ENCODE data around the gene MRPS35.

MRPS35 gene

DNA sequence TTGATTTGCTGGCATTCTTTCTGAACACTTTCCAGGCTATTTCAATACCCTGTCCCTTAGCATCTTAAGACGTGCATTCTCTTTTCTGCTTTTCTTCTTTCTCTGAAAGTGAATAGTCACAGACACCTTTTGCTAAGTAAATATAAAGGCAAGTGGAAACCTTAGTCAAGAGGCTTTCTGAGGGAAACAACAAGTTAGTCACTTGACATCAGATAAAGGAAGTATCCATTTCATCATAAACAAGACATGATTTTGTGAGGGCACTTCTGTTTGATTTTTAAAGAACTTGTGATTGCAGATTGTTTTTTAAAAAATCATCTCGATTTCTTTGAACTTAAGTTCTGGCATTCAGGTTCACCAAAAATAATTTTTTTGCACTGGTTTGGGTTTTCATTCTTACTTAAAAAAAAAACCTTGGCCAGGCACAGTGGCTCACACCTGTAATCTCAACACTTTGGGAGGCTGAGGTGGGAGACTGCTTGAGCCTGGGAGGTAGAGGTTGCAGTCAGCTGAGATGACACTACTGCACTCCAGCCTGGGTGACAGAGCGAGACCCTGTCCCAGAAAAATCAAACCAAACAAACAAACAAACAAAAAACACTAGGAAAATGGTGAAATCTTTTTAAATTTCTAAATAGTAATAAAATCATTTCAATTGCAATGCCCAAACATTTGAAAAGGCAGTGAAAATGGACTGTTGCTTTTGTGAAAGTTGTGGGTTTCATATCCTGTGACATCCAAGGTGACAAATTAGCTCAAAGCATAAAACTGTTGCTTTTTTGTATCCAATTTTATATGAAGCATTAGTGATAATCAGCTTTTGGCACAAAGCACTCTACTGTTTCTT lies 61.1 kb downstream of the MRPS35 start:
- no peak for DNase-seq (ENCODE audit: insufficient read length, low spot score)
- peak; percentile 26 for FAIRE-seq

DNA sequence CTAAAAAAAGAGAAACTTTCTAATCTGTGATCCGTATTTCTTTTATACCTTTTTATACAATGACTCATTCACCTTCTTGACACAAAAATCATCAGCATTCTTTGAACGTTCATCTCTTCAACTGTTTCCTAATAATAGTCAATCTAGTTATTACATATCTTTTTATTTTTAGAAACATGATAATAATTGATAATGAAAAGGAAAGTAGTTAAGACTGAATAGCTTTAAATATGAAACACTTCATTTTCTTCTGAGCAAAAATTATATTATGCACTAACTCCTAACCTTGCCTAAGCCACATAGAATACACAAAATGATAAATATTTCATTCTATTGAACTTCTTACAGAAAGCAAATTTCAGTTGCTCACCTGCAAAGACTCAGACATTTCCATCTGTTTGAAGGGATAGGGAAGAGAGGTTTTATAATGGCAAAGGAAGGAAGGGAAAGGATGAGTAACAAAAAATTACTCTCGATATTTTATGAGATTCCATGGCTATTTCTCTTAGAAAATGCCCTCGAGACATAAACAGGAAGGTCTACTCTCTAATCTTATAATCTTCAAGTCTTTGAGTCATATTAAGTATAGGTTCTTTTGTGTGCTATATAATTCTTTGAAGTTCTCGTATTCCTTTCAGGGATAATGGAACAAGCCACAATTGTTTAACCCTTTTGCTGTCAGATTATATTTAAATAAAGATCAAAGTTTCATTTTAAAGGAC lies 61.9 kb downstream of the MRPS35 start:
- peak; percentile 71 for DNase-seq (ENCODE audit: insufficient read length, low spot score)
- FAIRE-seq, result no peak

DNA sequence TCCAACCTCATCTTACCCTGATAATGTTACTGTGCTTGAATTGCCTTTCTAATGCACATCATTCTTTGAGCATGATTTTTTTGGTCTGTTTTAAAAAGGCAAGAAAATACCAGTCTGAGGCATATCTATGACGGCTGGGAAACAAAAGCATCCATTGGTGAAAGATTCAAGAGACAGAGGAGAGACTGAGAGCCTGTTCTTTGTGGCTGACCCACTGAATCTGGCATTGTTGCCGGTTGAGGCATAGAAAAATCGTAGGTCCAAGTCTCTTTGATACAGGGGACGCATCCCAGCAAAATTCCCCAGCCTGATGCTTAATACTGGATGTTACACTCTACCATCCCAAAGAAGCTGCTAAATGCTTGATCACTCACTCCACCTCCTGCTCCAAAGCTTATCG lies 66.5 kb downstream of the MRPS35 start:
- peak; percentile 44 for FAIRE-seq
- DNase-seq (ENCODE audit: insufficient read length, low spot score), result no peak

- DNase-seq (ENCODE audit: insufficient read length, low spot score), result no peak
- FAIRE-seq, result no peak
These were observed 67.6 kb downstream of the MRPS35 start for GRCh38 chr12:27778206-27778605.

DNA sequence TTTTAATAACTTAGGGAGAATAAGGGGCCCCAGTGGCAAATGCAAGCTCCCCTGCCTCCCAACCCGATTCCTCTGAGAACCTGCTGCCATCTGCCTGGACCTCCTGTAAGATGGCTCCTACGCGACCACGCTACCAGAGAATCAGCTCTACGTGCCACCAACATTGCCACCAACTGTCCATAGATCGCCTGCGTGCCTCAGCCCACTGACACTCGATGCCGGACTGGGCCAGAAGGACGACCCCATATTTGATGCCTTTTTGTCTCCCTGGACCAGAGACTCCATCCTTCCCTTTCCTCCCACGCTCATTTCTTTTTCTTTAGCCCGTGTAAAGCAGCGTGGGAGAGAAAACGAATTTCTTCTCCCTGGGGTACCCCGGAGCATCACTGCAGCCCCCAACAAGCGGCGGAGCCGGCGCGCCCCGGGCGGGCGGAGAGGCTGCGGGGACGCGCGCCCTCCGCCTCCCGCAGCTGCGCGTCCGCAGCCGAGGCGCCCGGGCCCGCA lies 68.8 kb downstream of the MRPS35 start:
- DNase-seq (ENCODE audit: insufficient read length, low spot score) (peak; percentile 45), FAIRE-seq (peak; percentile 94)

GRCh38 chr12:27779920-27780611 lies 69.4 kb downstream of the MRPS35 start, which contains the start of the genes KLHL42 and MANSC4:
Gene KLHL42 (plus strand): TSS chr12:27780233. CDS start chr12:27780331, 98 bp downstream.
Gene MANSC4 (minus strand): TSS chr12:27780236. CDS start chr12:27771276, 8,960 bp downstream.
- DNase-seq (ENCODE audit: insufficient read length, low spot score) (peak; percentile 72), FAIRE-seq (peak; percentile 94)

DNA sequence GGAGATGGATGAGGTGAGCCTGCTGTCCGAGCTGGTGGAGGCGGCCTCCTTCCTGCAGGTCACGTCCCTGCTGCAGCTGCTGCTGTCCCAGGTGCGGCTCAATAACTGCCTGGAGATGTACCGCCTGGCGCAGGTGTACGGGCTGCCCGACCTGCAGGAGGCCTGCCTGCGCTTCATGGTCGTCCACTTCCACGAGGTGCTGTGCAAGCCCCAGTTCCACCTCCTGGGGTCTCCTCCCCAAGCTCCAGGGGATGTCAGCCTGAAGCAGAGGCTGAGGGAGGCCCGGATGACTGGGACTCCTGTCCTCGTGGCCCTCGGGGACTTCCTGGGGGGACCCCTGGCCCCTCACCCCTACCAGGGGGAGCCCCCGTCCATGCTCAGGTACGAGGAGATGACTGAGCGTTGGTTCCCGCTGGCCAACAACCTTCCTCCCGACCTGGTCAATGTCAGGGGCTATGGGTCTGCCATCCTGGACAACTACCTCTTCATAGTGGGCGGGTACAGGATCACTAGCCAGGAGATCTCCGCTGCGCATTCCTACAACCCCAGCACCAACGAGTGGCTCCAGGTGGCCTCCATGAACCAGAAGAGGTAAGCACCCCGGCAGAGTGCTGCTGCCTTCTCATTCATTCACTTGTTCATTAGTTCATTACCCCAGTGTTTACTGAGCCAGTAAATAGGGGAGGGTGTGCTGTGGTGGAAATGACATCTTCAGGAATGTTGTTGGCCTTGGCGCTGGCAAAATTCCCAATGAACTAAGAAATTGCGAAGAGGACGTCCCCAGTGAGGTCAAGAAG lies 70.2 kb downstream of the MRPS35 start:
- DNase-seq (ENCODE audit: insufficient read length, low spot score) (peak; percentile 43), FAIRE-seq (no peak)

GRCh38 chr12:27781680-27782079 lies 71.0 kb downstream of the MRPS35 start:
- DNase-seq (ENCODE audit: insufficient read length, low spot score), result peak; percentile 48
- peak; percentile 73 for FAIRE-seq

GRCh38 chr12:27782481-27782880 lies 71.8 kb downstream of the MRPS35 start:
- FAIRE-seq (no peak), DNase-seq (ENCODE audit: insufficient read length, low spot score) (no peak)

DNA sequence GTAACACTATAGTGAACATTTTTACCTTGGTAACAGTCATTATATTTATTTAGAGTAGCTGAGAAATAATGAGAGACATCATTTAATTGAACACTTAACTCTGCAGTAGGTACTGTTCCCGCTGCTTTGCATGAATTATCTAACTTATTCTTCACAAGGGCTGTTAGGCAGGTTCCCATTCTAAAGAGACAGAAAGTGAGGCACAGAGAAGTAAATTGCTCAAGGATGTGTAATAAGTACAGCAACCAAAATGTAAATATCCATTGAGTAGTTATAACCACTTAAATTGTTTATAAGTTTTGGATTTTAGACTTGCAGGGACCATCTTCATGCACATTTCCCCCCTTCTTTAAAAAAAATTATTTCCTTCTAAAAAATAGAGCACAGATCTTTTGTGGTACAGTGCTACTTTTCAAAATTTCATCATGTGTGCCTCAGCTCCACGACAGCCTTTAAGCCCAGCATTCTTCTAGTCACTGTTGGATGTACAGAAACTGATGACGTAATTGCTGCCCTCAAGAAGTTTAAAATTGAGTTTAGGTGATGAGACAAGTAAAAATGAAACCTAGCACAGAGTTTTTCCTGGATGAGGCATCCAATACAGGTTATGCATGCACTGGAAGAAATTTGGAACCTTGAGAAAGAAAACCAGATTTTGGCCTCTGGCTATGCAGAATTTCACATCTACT lies 75.4 kb downstream of the MRPS35 start:
- DNase-seq (ENCODE audit: insufficient read length, low spot score), result peak; percentile 31
- peak; percentile 64 for FAIRE-seq

DNA sequence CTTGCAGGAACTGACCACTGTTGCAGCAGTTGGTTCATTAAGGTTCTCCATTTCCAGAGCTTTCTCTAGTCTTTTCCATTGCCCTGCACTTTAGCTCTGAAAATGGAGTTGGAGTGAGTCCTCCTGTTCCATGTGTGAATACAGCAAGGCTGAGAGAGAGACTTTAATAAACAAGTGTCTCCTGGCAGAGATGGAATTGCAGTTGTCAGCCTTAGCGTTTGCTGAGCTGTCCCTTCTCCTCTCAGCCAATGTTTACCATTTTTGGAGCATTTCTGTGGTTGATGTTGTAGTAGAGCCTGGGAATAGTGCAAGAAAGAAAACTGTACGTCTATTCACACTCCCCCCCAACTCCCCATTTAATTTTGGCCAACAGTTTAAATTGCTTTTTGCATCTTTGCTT lies 76.9 kb downstream of the MRPS35 start:
- FAIRE-seq (no peak), DNase-seq (ENCODE audit: insufficient read length, low spot score) (no peak)

DNA sequence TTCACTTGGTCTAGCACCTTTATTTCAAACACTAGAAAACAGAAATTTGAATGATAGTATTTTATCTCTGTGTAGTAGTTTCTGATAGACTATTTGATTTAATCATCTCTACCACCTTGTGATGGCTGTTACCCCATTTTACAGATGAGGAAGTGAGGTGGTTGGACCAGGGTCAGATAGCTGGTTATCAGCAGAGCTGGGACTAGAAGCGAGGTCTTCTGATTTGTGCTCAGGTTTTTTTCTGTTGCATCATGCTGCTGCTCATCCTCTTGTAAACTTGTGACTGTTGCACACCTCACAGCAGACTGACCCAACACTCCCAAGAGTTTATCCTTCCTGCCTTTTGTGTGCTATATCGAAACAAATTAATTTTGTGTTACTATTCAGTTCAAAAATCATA lies 79.5 kb downstream of the MRPS35 start:
- peak; percentile 4 for FAIRE-seq
- no peak for DNase-seq (ENCODE audit: insufficient read length, low spot score)

GRCh38 chr12:27794818-27795584 lies 84.4 kb downstream of the MRPS35 start:
- FAIRE-seq (peak; percentile 83), DNase-seq (ENCODE audit: insufficient read length, low spot score) (no peak)

DNA sequence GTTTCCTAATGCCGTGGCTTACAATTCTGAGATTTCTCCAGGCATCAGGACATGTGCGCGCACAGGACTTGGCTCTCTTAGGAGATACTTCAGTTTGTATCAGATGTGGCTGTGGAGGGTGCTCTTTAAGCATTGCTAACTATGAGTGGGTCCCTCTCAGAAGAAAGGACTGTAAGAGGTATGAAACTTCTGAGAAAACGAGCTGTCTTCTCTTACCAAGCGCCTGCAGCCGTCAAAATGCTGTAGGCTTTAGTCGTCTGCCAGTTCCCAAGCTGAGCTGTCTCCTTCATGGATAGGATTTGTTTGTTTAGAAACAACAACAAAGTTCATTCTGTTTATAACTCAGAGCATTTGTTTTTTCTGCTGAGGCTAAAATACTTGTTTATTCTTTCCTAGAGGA lies 85.5 kb downstream of the MRPS35 start:
- DNase-seq (ENCODE audit: insufficient read length, low spot score) (no peak), FAIRE-seq (no peak)

DNA sequence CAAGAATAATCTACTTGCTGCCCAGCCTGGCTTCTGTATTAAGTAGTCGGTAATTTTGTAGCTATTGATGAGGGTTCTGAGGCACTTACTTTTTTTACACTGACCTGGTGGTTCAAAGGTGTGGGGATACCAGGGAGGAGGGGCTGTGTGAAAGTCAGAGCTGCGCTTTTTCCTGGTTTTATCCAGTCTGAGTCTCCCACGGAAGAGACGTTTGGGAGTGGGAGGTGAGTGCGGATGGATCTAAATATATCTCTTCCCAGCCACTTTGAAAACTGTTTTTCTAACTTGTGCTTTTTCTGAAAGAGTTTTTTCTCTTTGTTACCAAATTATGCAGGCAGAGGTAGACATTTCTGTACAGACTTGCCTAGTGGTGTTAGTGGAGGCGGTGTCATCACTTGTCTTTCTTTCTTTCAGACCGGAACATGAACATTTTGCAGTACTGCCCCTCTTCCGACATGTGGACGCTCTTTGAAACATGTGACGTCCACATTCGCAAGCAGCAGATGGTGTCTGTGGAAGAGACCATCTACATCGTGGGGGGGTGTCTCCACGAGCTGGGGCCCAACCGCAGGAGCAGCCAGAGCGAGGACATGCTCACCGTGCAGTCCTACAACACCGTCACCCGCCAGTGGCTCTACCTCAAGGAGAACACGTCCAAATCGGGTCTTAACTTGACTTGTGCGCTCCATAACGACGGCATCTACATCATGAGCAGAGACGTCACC lies 86.8 kb downstream of the MRPS35 start:
- FAIRE-seq (peak; percentile 95), DNase-seq (ENCODE audit: insufficient read length, low spot score) (no peak)

DNA sequence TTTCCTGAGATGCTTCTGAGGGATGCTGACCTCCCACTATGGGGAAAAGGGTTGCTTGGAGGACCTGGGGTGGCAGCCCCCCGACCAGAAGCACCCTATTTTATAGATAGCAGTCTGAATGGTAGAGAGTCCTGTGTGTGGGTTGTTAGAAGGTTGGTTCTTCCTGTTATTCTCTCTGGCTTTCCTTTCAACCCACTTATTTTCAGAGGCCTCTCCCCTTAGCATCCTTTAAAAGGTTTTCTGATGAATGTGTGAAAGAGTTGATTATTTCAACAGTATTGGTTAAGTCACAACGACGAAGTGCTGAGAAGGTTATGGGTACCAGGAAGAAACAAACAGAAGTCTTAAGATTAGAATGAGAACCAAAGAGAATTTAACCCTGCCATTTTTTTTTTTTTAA lies 90.2 kb downstream of the MRPS35 start:
- FAIRE-seq, result no peak
- DNase-seq (ENCODE audit: insufficient read length, low spot score), result no peak

GRCh38 chr12:27801630-27802029 lies 91.0 kb downstream of the MRPS35 start:
- FAIRE-seq (peak; percentile 72), DNase-seq (ENCODE audit: insufficient read length, low spot score) (no peak)

GRCh38 chr12:27802511-27802910 lies 91.9 kb downstream of the MRPS35 start:
- no peak for DNase-seq (ENCODE audit: insufficient read length, low spot score)
- no peak for FAIRE-seq
